ENCODE data around the gene AFF1.
"Not testable (repeated sequence)": the region's sequence is repeated elsewhere in the genome, so short reads cannot be mapped to it uniquely, and the experiment has no call there.

The AFF1 gene

GRCh38 chr4:87057835-87058355 is 123.1 kb downstream of the AFF1 start:
- DNase-seq (ENCODE audit: low read depth in 2 of 2): no peak

GRCh38 chr4:87058356-87059073 is 123.7 kb downstream of the AFF1 start:
- DNase-seq (ENCODE audit: low read depth in 2 of 2): no peak

- no peak for DNase-seq (ENCODE audit: low read depth in 2 of 2)
Observed at GRCh38 chr4:87060957-87061356, 126.1 kb downstream of the AFF1 start.

- DNase-seq (ENCODE audit: low read depth in 2 of 2): no peak
Observed at GRCh38 chr4:87065021-87065420, 130.2 kb downstream of the AFF1 start.

- no peak for DNase-seq (ENCODE audit: low read depth in 2 of 2)
Observed at GRCh38 chr4:87066403-87067123, 131.8 kb downstream of the AFF1 start.

- no peak for DNase-seq (ENCODE audit: low read depth in 2 of 2)
Observed at GRCh38 chr4:87067124-87067885, 132.5 kb downstream of the AFF1 start.

- no peak for DNase-seq (ENCODE audit: low read depth in 2 of 2)
Observed at GRCh38 chr4:87068583-87069021, 133.8 kb downstream of the AFF1 start.

- no peak for DNase-seq (ENCODE audit: low read depth in 2 of 2)
Observed at GRCh38 chr4:87069037-87069742, 134.4 kb downstream of the AFF1 start.

- DNase-seq (ENCODE audit: low read depth in 2 of 2): no peak
Observed at GRCh38 chr4:87071401-87071800, 136.6 kb downstream of the AFF1 start.

GRCh38 chr4:87072545-87072944 is 137.7 kb downstream of the AFF1 start:
- not testable (repeated sequence) for DNase-seq (ENCODE audit: low read depth in 2 of 2)

GRCh38 chr4:87073199-87074120 is 138.6 kb downstream of the AFF1 start:
- DNase-seq (ENCODE audit: low read depth in 2 of 2): peak in 1 of 2 donors; percentile 7

GRCh38 chr4:87074121-87074488 is 139.3 kb downstream of the AFF1 start:
- DNase-seq (ENCODE audit: low read depth in 2 of 2): no peak

GRCh38 chr4:87075876-87076275 is 141.1 kb downstream of the AFF1 start:
- no peak for DNase-seq (ENCODE audit: low read depth in 2 of 2)

- DNase-seq (ENCODE audit: low read depth in 2 of 2): no peak
Observed at GRCh38 chr4:87076690-87077358, 142.0 kb downstream of the AFF1 start.

GRCh38 chr4:87077914-87078585 is 143.2 kb downstream of the AFF1 start:
- DNase-seq (ENCODE audit: low read depth in 2 of 2): no peak

GRCh38 chr4:87078987-87079486 is 144.2 kb downstream of the AFF1 start:
- no peak for DNase-seq (ENCODE audit: low read depth in 2 of 2)

- DNase-seq (ENCODE audit: low read depth in 2 of 2): no peak
Observed at GRCh38 chr4:87079967-87080366, 145.2 kb downstream of the AFF1 start.

- DNase-seq (ENCODE audit: low read depth in 2 of 2): no peak
Observed at GRCh38 chr4:87080462-87080861, 145.7 kb downstream of the AFF1 start.

- no peak for DNase-seq (ENCODE audit: low read depth in 2 of 2)
Observed at GRCh38 chr4:87081826-87082225, 147.0 kb downstream of the AFF1 start.
